Ascending aorta (tissue), 2 donors: ENCODE measurements around the gene PNPLA2. TPM values are rescaled to one million over a fixed set of nuclear protein-coding genes. Genes with fewer than 3 reads are reported as not detected.

Experiments used
- DNase-seq, 2 donors: peaks; one replicate each; pipeline ENCODE4 v3.0.0-alpha.2; 2019; ENCODE audit warnings: low spot score in 2 of 2
- H3K27ac ChIP-seq, 2 donors: fragments of 200-600 bp; sonication (generic); one replicate each; pipeline ENCODE4 v1.5.1; 2016 to 2017; ENCODE audit warnings: mild to moderate bottlenecking in 1 of 2
- H3K27me3 ChIP-seq: fragments of 200-600 bp; sonication (generic); one replicate; pipeline ENCODE4 v1.5.1; 2017
- H3K36me3 ChIP-seq, 2 donors: fragments of 200-600 bp; sonication (generic); one replicate each; pipeline ENCODE4 v1.5.1; 2016
- H3K4me1 ChIP-seq, 2 donors: fragments of 200-600 bp; sonication (generic); one replicate each; pipeline ENCODE4 v1.5.1; 2016 to 2017; ENCODE audit warnings: mild to moderate bottlenecking in 1 of 2
- H3K4me3 ChIP-seq, 2 donors: fragments of 200-600 bp; sonication (generic); one replicate each; pipeline ENCODE4 v1.5.1; 2016 to 2017; ENCODE audit warnings: mild to moderate bottlenecking in 1 of 2
- H3K9me3 ChIP-seq, 2 donors: fragments of 200-600 bp; sonication (generic); one replicate each; pipeline ENCODE4 v1.5.1; 2016
- CTCF ChIP-seq, 3 experiments: fragments of 200-600 bp in 2 of 3; fragments of 450-650 bp in 1 of 3; sonication (generic) in 2 of 3; IDR thresholded peaks; one replicate each; pipeline ENCODE4 v1.5.1; 2016 to 2019; ENCODE audit warnings: antibody characterized with exemption in 3 of 3, mild to moderate bottlenecking in 1 of 3, moderate library complexity in 1 of 3
- intact Hi-C: fragments of 100-400 bp; cut with DNase I; formaldehyde crosslinking; loops from one replicate; pipeline ENCODE4 v1.15.1; 2023
- total RNA-seq: library from RNA; depleted of rRNA; stranded (reverse); fragments of >200 nt; gene quantifications from one replicate; pipeline ENCODE4 v1.1.0, GENCODE V29; 2016

PNPLA2 gene
- total RNA-seq, 1 donor from 2014 or later: 214 TPM

- peak overlapping the region; percentile 78 to 79 for H3K27ac ChIP-seq
- DNase-seq: peak; percentile 50 to 89
- peaks cover 5 to 13% of the 10 kb centered on the region in 2 donors for H3K36me3 ChIP-seq
- intact Hi-C loops: loop anchor here (2.0 to 5.0 kb wide), 2 partner anchors 19 to 49 kb away; partner anchors contain the start of genes GATD1 and TALDO1
- H3K27me3 ChIP-seq: no peaks in the 10 kb centered on the region
- H3K4me3 ChIP-seq: peak overlapping the region; percentile 78 to 85
- TF ChIP-seq CTCF (IDR thresholded peaks at IDR 0.05): no peak
- H3K9me3 ChIP-seq: no peaks in the 10 kb centered on the region
- peaks cover 12 to 20% of the 10 kb centered on the region in 2 donors for H3K4me1 ChIP-seq
Measured at GRCh38 chr11:795634-796564, 22.8 kb upstream of the PNPLA2 start.

DNA sequence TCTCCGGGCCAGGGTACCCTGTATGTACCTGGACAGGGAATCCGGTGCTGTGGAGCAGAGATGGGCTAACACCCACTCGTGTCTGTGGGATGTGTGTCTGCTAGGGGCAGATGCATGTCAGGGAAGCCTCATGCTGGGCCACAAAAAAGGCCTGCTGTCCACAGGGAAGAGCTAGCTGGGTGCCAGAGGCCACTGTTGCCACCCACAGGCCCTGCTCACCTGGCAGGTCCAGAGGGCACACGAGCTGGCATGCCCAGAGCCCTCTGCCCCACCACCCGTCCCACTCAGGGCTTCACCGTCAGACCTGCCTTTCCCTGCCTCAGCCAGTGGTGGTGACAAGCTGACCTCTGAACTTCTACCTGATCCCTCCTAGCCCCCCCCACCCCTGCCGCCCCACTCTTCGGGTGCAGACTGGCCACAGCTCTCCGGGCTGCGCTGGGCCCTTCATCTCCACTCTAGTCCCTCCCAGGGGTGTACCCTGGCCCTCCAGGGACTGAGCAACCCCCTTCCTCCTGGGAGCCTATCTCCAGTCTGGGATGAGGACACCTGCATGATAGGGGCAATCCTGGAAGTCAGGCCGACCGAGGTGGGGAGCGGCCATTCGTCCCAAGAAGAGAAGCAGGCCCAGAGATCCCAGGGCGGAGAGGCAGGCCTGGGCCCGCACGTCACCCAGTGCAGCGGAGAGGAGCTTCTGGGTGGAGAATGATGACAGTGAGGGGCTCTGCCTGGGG, 22.0 kb upstream of the PNPLA2 start:
- no peak for DNase-seq
- no peak for TF ChIP-seq CTCF (IDR thresholded peaks at IDR 0.05)
- H3K27ac ChIP-seq: peak overlapping the region; percentile 78 to 79
- intact Hi-C loops: loop anchor here (2.0 to 5.0 kb wide), 2 partner anchors 20 to 49 kb away; partner anchors contain the start of genes GATD1 and TALDO1
- no peaks in the 10 kb centered on the region for H3K9me3 ChIP-seq
- H3K4me1 ChIP-seq: peaks cover 12 to 20% of the 10 kb centered on the region in 2 donors
- H3K36me3 ChIP-seq: peaks cover 13 to 19% of the 10 kb centered on the region in 2 donors
- H3K4me3 ChIP-seq: peak overlapping the region; percentile 78 to 85
- no peaks in the 10 kb centered on the region for H3K27me3 ChIP-seq

GRCh38 chr11:797296-798092, 21.2 kb upstream of the PNPLA2 start:
- Histone ChIP-seq H3K36me3 (peaks cover 13 to 24% of the 10 kb centered on the region in 2 donors), H3K4me3 (peak overlapping the region; percentile 78 to 85), H3K27ac (peak overlapping the region; percentile 78 to 79), H3K9me3 (no peaks in the 10 kb centered on the region), H3K27me3 (no peaks in the 10 kb centered on the region), H3K4me1 (peaks cover 12 to 20% of the 10 kb centered on the region in 2 donors)
- intact Hi-C loops: loop anchor here (2.0 to 5.0 kb wide), 2 partner anchors 21 to 50 kb away; partner anchors contain the start of genes GATD1 and TALDO1
- DNase-seq: peak in 1 of 2 donors; percentile 86
- no peak for TF ChIP-seq CTCF (IDR thresholded peaks at IDR 0.05)

DNA sequence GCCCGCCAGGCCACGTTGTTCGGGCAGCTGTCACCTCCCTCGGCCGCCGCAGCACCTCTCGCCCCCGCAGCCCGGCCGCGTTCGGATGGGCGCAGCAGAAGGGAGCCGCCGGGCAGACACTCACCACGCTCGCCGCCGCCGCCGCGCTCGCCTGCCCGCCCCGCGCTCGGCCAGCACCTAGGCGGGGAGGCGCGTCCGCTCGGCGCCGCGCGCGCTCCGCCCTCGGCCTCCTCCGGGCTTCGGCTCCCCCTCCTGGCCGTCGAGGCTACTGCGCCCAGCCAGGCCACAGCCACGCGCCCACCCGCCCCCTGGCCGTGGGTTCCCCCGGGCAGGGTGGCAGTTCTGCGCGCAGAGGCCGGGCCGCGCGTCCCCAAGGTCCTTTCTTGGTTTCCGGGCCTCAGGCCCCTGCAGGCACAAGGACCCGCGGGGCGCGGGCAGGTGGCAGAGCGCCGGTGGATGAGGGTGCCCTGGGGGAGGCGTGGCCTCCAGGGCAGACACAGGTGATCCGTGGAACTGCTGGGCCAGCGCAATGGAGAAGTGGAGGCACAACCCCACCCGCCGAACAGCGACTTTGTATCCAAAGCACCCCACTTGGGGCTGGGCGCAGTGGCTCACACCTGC, 20.5 kb upstream of the PNPLA2 start, which contains the start of gene SLC25A22:
Gene SLC25A22, minus strand, starts transcription at position 189 of the 621 bp plus-strand sequence. CDS start 3,275 bp downstream, outside the sequence.
- peaks cover 13 to 23% of the 10 kb centered on the region in 2 donors for H3K36me3 ChIP-seq
- TF ChIP-seq CTCF (IDR thresholded peaks at IDR 0.05): peak; percentile 78 to 93 (median 86)
- peaks cover 12 to 20% of the 10 kb centered on the region in 2 donors for H3K4me1 ChIP-seq
- H3K4me3 ChIP-seq: peak within 1 kb of the TSS; percentile 78 to 85
- peak in 1 of 2 donors; percentile 83 for DNase-seq
- peak within 1 kb of the TSS; percentile 78 to 79 for H3K27ac ChIP-seq
- H3K27me3 ChIP-seq: no peaks in the 10 kb centered on the region
- no peaks in the 10 kb centered on the region for H3K9me3 ChIP-seq
- intact Hi-C loops: loop anchor here (5.0 kb wide), 1 partner anchor 51 kb away; the partner anchor contains the start of gene TALDO1
